Skin epidermis (tissue), 12 donors: ENCODE results near the gene CHMP4B.
A peak's percentile ranks its signal among the peaks of the same experiment; 100 is the strongest.
"Not testable (repeated sequence)": the region's sequence is repeated elsewhere in the genome, so short reads cannot be mapped to it uniquely, and the experiment has no call there.

Experiments
- H3K27ac ChIP-seq, 21 experiments: fragments of 200-600 bp; sonication (generic) in 11 of 21; one replicate each; pipeline ENCODE4 v1.5.0; 2020; ENCODE audit warnings: mild to moderate bottlenecking in 3 of 21, inconsistent platforms in 2 of 21, moderate library complexity in 2 of 21
- H3K4me3 ChIP-seq, 7 experiments: fragments of 200-600 bp; sonication (generic) in 2 of 7; one replicate each; pipeline ENCODE4 v1.5.0; 2020; ENCODE audit warnings: inconsistent platforms in 2 of 7, mild to moderate bottlenecking in 2 of 7, moderate library complexity in 1 of 7

CHMP4B gene

DNA sequence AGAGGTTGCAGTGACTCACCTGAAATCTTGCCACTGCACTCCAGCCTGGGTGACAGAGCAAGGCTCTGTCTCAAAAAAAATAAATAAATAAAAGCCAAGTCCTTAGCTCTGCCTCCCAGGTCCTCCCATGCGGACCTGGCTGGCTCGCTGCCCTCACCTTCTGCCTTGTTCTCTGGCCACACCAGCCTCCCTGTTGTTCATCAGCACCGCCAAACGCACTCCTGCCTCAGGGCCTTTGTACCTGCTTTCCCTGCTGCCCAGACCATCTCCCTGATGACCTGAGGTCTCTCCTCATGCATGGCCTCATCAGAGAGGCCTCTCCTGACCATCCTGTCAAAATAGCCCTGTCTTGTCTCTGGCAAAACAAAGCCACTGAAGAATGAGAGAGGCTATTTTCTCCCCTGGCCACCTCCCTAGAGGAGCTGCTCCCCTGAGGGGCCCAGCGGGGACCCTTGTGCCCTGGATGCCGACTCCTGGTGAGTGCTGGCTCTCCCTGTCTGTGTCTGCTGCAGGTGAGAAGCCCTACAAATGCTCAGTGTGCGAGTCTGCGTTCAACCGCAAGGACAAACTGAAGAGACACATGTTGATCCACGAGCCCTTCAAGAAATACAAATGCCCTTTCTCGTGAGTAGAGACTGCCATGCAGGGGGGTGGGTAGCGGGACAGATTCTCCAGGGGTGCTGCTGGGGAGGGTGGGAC, 22.6 kb upstream of the CHMP4B start:
- peak overlapping the region in 1 of 21 experiments; percentile 13 for H3K27ac ChIP-seq
- no peak overlapping the region for H3K4me3 ChIP-seq

DNA sequence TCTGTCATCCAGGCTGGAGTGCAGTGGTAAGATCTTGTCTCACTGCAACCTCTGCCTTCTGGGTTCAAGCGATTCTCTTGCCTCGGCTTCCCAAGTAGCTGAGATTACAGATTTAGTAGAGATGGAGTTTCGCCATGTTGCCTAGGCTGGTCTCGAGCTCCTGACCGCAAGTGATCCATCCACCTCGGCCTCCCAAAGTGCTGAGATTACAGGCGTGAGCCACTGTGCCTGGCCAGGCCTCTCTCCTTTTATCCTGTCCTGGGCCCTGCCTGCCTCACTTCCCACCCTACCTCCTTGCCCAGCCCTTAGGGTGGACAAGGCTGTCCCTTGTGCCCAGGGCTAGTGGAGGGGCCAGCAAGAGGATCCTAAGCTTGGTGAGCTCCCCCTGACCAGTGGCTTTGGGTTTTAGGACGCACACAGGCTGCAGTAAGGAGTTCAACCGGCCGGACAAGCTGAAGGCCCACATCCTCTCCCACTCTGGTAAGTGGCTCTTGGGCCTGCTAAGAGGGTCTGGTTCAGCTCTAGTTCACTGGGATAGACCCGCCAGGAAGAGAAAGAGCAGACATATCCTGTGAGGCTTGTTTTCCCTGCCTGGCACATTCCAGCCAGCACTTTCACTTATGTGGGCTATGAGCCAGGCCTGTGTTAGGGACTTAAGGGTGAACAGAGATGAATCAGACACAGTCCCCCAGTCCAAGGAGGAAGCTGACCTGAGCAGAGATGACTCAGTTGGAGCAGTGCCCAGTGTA, 21.9 kb upstream of the CHMP4B start:
- peak overlapping the region in 9 of 21 experiments; percentile 16 to 70 (median 35) for H3K27ac ChIP-seq
- H3K4me3 ChIP-seq, result no peak overlapping the region

DNA sequence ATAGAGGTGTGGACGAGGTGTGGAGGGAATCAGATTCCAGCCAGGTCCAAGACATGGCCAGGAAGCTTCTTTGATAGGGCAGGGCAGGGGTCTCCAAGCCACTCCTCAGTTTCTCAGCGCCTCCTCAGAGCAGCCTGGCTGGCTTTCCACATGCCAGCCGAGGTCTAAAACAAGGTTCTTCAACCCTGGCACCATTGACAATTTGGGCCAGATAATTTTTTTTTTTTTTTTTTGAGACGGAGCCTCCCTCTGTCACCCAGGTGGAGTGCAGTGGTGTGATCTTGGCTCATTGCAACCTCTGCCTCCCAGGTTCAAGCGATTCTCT, 21.3 kb upstream of the CHMP4B start:
- no peak overlapping the region for H3K4me3 ChIP-seq

DNA sequence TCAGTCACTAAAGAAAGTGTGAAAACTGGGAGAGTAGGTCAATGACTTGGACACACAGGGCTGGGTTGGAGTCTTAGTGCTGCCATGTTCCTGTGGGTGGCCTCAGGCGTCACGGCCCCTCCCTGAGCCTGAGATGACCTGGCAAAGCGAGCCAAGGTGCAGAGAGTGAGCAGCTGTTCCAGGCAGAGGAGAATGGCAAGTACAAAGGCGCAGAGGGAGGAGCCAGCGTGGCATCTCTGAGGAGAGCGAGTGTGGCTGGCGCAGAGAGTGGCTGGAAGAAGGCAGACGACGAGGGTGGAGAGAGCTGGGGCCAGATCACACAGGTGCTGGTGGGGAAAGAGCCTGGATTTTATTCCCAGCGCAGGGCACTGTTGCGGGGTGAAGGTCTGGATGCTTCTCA, 20.6 kb upstream of the CHMP4B start:
- no peak overlapping the region for H3K4me3 ChIP-seq
- H3K27ac ChIP-seq, result peak overlapping the region in 2 of 21 experiments; percentile 9 to 14

More for the DNA sequence above, 21.3 kb upstream of the CHMP4B start:
- peak overlapping the region in 6 of 21 experiments; percentile 5 to 70 (median 24) for H3K27ac ChIP-seq

DNA sequence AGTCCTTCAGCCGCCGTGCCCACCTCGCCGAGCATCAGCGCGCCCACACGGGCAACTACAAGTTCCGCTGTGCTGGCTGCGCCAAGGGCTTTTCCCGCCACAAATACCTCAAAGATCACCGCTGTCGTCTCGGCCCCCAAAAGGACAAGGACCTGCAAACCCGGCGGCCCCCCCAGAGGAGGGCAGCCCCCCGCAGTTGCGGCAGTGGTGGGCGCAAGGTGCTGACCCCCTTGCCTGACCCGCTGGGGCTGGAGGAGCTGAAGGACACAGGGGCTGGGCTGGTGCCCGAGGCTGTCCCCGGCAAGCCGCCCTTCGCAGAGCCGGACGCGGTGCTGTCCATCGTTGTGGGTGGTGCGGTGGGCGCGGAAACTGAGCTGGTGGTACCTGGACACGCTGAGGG, 20.1 kb upstream of the CHMP4B start:
- Histone ChIP-seq H3K27ac (no peak overlapping the region), H3K4me3 (no peak overlapping the region)

DNA sequence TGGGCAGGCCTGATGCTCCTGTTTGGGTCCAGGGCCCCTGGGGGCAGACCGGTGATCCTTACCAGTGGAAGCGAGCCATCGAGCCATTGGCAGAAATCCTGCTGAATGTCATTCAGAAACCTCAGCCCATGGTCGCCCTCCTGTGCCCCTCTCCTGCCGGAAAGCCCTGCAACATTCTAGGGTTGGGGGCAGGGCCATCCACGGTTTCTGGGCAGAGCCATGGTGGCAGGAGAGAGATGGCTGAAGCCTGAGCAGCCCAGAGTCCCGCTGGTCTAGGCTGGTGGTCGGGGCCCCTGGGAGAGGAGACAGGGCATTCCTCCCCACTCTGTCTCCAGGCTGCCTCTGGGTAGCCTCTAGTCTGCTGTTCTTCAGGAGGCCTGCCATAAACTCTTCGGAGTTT, 19.6 kb upstream of the CHMP4B start:
- no peak overlapping the region for H3K27ac ChIP-seq

DNA sequence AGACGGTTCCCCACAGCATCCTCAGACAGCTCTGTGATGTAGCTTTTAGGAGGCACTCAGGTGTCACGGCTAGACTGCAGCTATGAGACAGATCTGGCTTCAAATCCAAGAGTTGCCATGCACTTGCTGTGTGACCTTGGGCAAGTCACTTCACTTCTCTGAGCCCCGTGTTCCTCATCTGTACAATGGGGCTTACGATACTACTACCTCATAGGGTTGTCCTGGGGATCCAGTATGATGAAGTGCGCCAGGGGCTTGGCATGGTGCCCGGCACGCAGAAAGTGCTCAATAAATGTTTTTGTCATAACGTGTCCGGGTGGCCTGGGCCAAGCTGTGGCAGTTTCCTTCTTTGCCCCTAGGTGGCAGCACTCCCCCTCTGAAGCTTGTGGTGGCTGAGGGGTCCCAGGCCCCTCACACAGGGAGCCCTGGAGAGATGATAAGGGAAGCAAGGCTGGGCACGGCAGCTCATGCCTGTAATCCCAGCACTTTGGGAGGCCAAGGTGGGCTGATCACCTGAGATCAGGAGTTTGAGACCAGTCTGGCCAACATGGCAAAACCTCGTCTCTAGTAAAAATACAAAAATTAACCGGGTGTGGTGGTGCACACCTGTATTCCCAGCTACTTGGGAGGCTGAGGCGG, 19.1 kb upstream of the CHMP4B start:
- H3K27ac ChIP-seq, result no peak overlapping the region
- H3K4me3 ChIP-seq, result no peak overlapping the region

More for the DNA sequence above, 19.6 kb upstream of the CHMP4B start:
- no peak overlapping the region for H3K4me3 ChIP-seq

- H3K4me3 ChIP-seq, result not testable (repeated sequence)
Observed at GRCh38 chr20:33792598-33792989, 18.6 kb upstream of the CHMP4B start.

GRCh38 chr20:33793011-33793931, 17.9 kb upstream of the CHMP4B start:
- no peak overlapping the region for H3K4me3 ChIP-seq
- peak overlapping the region in 10 of 21 experiments; percentile 3 to 49 (median 28) for H3K27ac ChIP-seq

More at GRCh38 chr20:33792598-33792989, 18.6 kb upstream of the CHMP4B start:
- H3K27ac ChIP-seq, result peak overlapping the region in 6 of 21 experiments; percentile 3 to 48 (median 16)

- Histone ChIP-seq H3K27ac (peak overlapping the region in 10 of 21 experiments; percentile 3 to 58 (median 36)), H3K4me3 (no peak overlapping the region)
Observed at GRCh38 chr20:33796263-33796906, 14.8 kb upstream of the CHMP4B start.

DNA sequence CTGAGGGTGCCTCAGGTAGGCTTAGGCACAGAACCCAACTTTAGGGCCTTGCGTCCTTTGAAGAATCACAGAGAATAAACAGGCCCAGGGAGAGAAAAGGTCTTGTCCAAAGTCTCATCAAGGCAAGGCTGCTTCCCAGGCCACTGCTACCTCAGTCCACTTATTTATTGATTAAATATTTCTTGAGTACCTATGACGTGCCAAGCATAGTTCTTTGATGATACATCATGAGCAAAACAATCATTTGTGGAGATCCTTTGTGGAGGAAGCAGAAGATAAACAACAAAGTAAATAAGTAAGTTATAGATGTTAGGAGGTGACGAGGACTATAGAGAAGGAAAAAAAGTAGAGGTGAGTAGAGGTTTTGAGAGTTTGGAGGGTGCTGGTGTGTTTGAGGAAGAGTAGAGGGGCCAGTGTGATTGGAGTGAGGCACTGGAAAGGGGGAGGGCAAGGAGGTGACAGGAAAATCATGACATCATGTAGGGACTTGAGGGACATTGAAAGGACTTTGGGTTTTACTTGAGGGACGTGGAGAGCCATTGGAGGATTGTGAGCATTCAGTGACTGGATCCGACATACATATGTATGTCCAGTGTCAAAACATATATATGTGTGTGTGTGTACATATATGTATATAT, 14.1 kb upstream of the CHMP4B start:
- no peak overlapping the region for H3K4me3 ChIP-seq
- peak overlapping the region in 8 of 21 experiments; percentile 3 to 58 (median 44) for H3K27ac ChIP-seq

DNA sequence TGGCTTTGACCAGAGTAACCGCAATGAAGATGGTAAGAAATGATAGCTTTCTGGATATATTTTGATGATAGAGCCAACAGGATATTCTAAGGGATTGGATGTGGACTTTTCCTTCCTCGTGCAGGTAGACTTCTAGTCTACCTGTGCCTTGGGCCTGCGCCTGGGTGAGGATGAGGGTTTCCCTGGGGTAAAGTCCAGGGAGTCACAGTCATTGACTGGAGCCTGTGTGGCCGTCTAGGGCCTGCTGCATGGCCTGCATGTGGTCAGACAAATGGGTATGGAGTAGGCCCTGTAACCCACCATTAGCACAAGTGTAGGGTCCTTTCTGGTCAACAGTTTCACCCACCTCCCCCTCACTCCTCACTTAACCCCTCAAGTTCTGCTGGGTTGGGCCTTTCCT, 12.7 kb upstream of the CHMP4B start:
- no peak overlapping the region for H3K27ac ChIP-seq
- H3K4me3 ChIP-seq, result no peak overlapping the region

- Histone ChIP-seq H3K4me3 (no peak overlapping the region), H3K27ac (peak overlapping the region in 5 of 21 experiments; percentile 1 to 64 (median 47))
Observed at GRCh38 chr20:33803921-33804337, 7.2 kb upstream of the CHMP4B start.

DNA sequence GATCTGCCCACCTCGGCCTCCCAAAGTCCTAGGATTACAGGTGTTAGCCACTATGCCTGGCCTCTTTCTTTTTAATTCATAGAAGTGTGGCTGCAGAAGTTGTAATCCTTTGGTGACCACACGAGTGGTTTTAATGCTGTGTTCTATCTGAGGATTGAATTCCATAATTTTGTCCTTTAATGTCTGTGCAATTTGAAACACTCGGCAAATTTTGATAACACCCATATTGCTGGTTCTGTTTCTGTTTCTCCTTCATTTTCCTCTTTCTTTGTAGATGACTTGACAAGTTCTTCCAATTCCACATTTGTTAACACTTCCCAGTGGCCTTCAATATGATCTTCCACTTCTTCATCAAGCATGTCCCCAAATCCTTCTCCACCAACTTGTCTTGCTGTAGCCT, 2.8 kb upstream of the CHMP4B start:
- Histone ChIP-seq H3K27ac (no peak overlapping the region), H3K4me3 (no peak overlapping the region)

DNA sequence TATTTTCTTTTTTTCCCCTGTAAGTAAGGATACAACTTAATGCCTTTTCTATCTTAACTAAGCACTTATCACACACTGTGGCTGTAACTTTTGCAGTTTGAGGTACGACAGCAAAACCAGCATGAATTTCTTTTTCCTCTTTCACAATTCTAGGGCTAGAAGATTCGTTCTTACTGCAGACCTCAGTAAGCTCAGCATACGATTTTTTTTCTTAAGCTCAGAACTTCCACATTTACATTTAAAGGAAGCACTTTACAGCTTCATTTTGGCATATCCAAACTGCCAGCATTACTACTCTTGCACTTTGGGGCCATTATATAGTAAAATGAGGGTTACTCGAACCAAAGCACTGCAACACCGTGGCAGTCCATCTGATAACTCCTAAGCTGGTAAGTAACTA, 889 bp upstream of the CHMP4B start:
- Histone ChIP-seq H3K4me3 (no peak overlapping the region), H3K27ac (peak overlapping the region in 2 of 21 experiments; percentile 6 to 100)

GRCh38 chr20:33811776-33812151, 616 bp downstream of the CHMP4B start:
- H3K4me3 ChIP-seq, result peak overlapping the region; percentile 75 to 95 (median 88)

GRCh38 chr20:33812152-33812849, 1.2 kb downstream of the CHMP4B start:
- H3K27ac ChIP-seq, result peak overlapping the region; percentile 90 to 100 (median 98)
- H3K4me3 ChIP-seq, result peak overlapping the region; percentile 75 to 95 (median 88)

More at GRCh38 chr20:33811776-33812151, 616 bp downstream of the CHMP4B start:
- H3K27ac ChIP-seq, result peak overlapping the region; percentile 90 to 100 (median 98)
